WTC11 (cell line): ENCODE results near the gene AKAP13.

Source experiments
- CTCF ChIP-seq: fragments of 200-600 bp; IDR thresholded peaks from 2 replicates; pipeline ENCODE4 v1.8.0; 2022; ENCODE audit warnings: antibody characterized with exemption
- E2F5 ChIP-seq: sonication (generic); formaldehyde crosslinking; IDR thresholded peaks from 2 replicates; pipeline ENCODE4 v1.8.1; 2022; ENCODE audit warnings: mild to moderate bottlenecking, moderate library complexity, missing genetic modification reagents
- MAX ChIP-seq: sonication (generic); formaldehyde crosslinking; IDR thresholded peaks from 2 replicates; pipeline ENCODE4 v1.8.0; 2022; ENCODE audit warnings: mild to moderate bottlenecking, missing genetic modification reagents
- TCF7 ChIP-seq: sonication (generic); formaldehyde crosslinking; IDR thresholded peaks from 2 replicates; pipeline ENCODE4 v1.8.0; 2022; ENCODE audit warnings: mild to moderate bottlenecking, low read depth, missing genetic modification reagents, moderate library complexity

- TF ChIP-seq E2F5 (no peak), CTCF (no peak), TCF7 (CRISPR knock-in tag) (no peak), MAX (CRISPR knock-in tag) (no peak)
These were observed 217.8 kb downstream of the AKAP13 start for GRCh38 chr15:85598219-85598618.
